Neutrophil (primary cell): ENCODE measurements around the gene ZNF280A.
"Not testable (repeated sequence)": the region's sequence is repeated elsewhere in the genome, so short reads cannot be mapped to it uniquely, and the experiment has no call there.

ENCODE experiments used
- H3K27ac ChIP-seq: fragments of 200-600 bp; sonication (generic); 2 replicates; pipeline ENCODE4 v1.5.1; 2016; ENCODE audit warnings: mild to moderate bottlenecking, moderate library complexity
- H3K27me3 ChIP-seq: fragments of 200-600 bp; sonication (generic); 2 replicates; pipeline ENCODE4 v1.6.0; 2016; ENCODE audit warnings: mild to moderate bottlenecking
- H3K36me3 ChIP-seq: fragments of 200-600 bp; sonication (generic); 2 replicates; pipeline ENCODE4 v1.5.1; 2017
- H3K4me1 ChIP-seq, 2 experiments: fragments of 200-600 bp in 1 of 2; sonication (generic) in 1 of 2; 1 replicate in 1 of 2; 2 replicates in 1 of 2; pipeline versions ENCODE4 v1.5.1 to v1.6.1; 2013 to 2016; ENCODE audit warnings: low read depth in 1 of 2, low read length in 1 of 2, mild to moderate bottlenecking in 1 of 2, moderate library complexity in 1 of 2; ENCODE audit not compliant: control insufficient read depth in 1 of 2, insufficient read depth in 1 of 2
- H3K4me3 ChIP-seq, 2 experiments: fragments of 200-600 bp in 1 of 2; sonication (generic) in 1 of 2; 1 replicate in 1 of 2; 2 replicates in 1 of 2; pipeline ENCODE4 v1.5.1; 2013 to 2016; ENCODE audit warnings: low read depth in 1 of 2, low read length in 1 of 2, mild to moderate bottlenecking in 1 of 2, moderate library complexity in 1 of 2
- H3K9me3 ChIP-seq: fragments of 200-600 bp; sonication (generic); 2 replicates; pipeline ENCODE4 v1.5.1; 2016
- CTCF ChIP-seq: fragments of 200-600 bp; sonication (generic); IDR thresholded peaks from 2 replicates; pipeline ENCODE4 v1.5.1; 2016; ENCODE audit warnings: antibody characterized with exemption

Gene ZNF280A

GRCh38 chr22:22507743-22508273 is 12.3 kb downstream of the ZNF280A start:
- no peak overlapping the region for H3K27ac ChIP-seq

GRCh38 chr22:22506736-22507135 is 13.3 kb downstream of the ZNF280A start:
- H3K27ac ChIP-seq = no peak overlapping the region
- H3K27me3 ChIP-seq = peaks cover 29% of the 10 kb centered on the region
- TF ChIP-seq CTCF = no peak

More at GRCh38 chr22:22507743-22508273, 12.3 kb downstream of the ZNF280A start:
- no peaks in the 10 kb centered on the region for H3K36me3 ChIP-seq
- peaks cover 6% of the 10 kb centered on the region for H3K9me3 ChIP-seq
- TF ChIP-seq CTCF = no peak
- H3K27me3 ChIP-seq = peaks cover 37% of the 10 kb centered on the region
- H3K4me3 ChIP-seq = peak overlapping the region; percentile 38 to 39
- peaks cover 9 to 12% of the 10 kb centered on the region in 2 experiments for H3K4me1 ChIP-seq

GRCh38 chr22:22498267-22498666 is 21.8 kb downstream of the ZNF280A start:
- TF ChIP-seq CTCF = no peak
- Histone ChIP-seq H3K4me3 (no peak overlapping the region), H3K36me3 (no peaks in the 10 kb centered on the region), H3K9me3 (no peaks in the 10 kb centered on the region), H3K27me3 (no peaks in the 10 kb centered on the region), H3K4me1 (no peaks in the 10 kb centered on the region), H3K27ac (no peak overlapping the region)

More at GRCh38 chr22:22506736-22507135, 13.3 kb downstream of the ZNF280A start:
- H3K4me3 ChIP-seq = no peak overlapping the region
- H3K36me3 ChIP-seq = no peaks in the 10 kb centered on the region
- H3K4me1 ChIP-seq = peaks cover 9 to 12% of the 10 kb centered on the region in 2 experiments
- peaks cover 6% of the 10 kb centered on the region for H3K9me3 ChIP-seq

- H3K36me3 ChIP-seq, H3K4me3 ChIP-seq, H3K9me3 ChIP-seq, H3K27me3 ChIP-seq, H3K4me1 ChIP-seq, H3K27ac ChIP-seq: not testable (repeated sequence)
Measured at GRCh38 chr22:22491589-22491988, 28.5 kb downstream of the ZNF280A start.

- H3K27me3 ChIP-seq = no peaks in the 10 kb centered on the region
- TF ChIP-seq CTCF = no peak
- no peaks in the 10 kb centered on the region for H3K4me1 ChIP-seq
- no peak overlapping the region for H3K27ac ChIP-seq
- no peaks in the 10 kb centered on the region for H3K36me3 ChIP-seq
- no peaks in the 10 kb centered on the region for H3K9me3 ChIP-seq
- H3K4me3 ChIP-seq = no peak overlapping the region
Measured at GRCh38 chr22:22488736-22489135, 31.3 kb downstream of the ZNF280A start.

GRCh38 chr22:22487869-22488597 is 32.0 kb downstream of the ZNF280A start:
- Histone ChIP-seq H3K27ac (no peak overlapping the region), H3K4me1 (no peaks in the 10 kb centered on the region), H3K36me3 (no peaks in the 10 kb centered on the region), H3K27me3 (no peaks in the 10 kb centered on the region), H3K9me3 (no peaks in the 10 kb centered on the region), H3K4me3 (no peak overlapping the region)
- TF ChIP-seq CTCF = no peak
